HepG2 (cell line): ENCODE data around the gene ETS2. TPM values are rescaled to one million over a fixed set of nuclear protein-coding genes. Genes with fewer than 3 reads are reported as not detected.

Experiments
- ATRX ChIP-seq: sonication (generic); formaldehyde crosslinking; IDR thresholded peaks from 2 replicates; pipeline ENCODE4 v1.4.0; 2020; ENCODE audit warnings: missing genetic modification reagents, borderline replicate concordance
- BRF2 ChIP-seq: sonication (generic); formaldehyde crosslinking; IDR thresholded peaks from 2 replicates; pipeline ENCODE4 v1.8.1; 2022; ENCODE audit warnings: mild to moderate bottlenecking, missing genetic modification reagents
- DMAP1 ChIP-seq: IDR thresholded peaks from 2 replicates; pipeline ENCODE4 v1.6.1; 2016
- NFE2 ChIP-seq: sonication (generic); formaldehyde crosslinking; IDR thresholded peaks from 2 replicates; pipeline ENCODE4 v1.4.0; 2020; ENCODE audit warnings: missing genetic modification reagents
- NFIB ChIP-seq: sonication (generic); formaldehyde crosslinking; IDR thresholded peaks from 2 replicates; pipeline ENCODE4 v1.9.0; 2021; ENCODE audit warnings: missing genetic modification reagents, mild to moderate bottlenecking, borderline replicate concordance
- REL ChIP-seq: sonication (generic); formaldehyde crosslinking; conservative IDR thresholded peaks from 2 replicates; pipeline ENCODE4 v1.8.0; 2022; ENCODE audit warnings: mild to moderate bottlenecking, missing genetic modification reagents, moderate library complexity
- SRY ChIP-seq: sonication (generic); formaldehyde crosslinking; IDR thresholded peaks from 2 replicates; pipeline ENCODE4 v1.8.0; 2022; ENCODE audit warnings: mild to moderate bottlenecking, missing genetic modification reagents
- UBTF ChIP-seq: sonication (generic); formaldehyde crosslinking; IDR thresholded peaks from 2 replicates; pipeline ENCODE4 v1.4.0; 2020; ENCODE audit warnings: mild to moderate bottlenecking, missing genetic modification reagents
- ZBTB3 ChIP-seq: sonication (generic); formaldehyde crosslinking; IDR thresholded peaks from 2 replicates; pipeline ENCODE4 v1.4.0; 2020; ENCODE audit warnings: low read depth, mild to moderate bottlenecking, moderate library complexity, missing genetic modification reagents, borderline replicate concordance
- ZC3H13 ChIP-seq: sonication (generic); formaldehyde crosslinking; IDR thresholded peaks from 2 replicates; pipeline ENCODE4 v1.8.1; 2023; ENCODE audit warnings: mild to moderate bottlenecking, missing genetic modification reagents, moderate library complexity
- ZNF12 ChIP-seq: sonication (generic); formaldehyde crosslinking; IDR thresholded peaks from 2 replicates; pipeline ENCODE4 v1.5.0; 2020; ENCODE audit warnings: missing genetic modification reagents
- polyA plus RNA-seq, 8 experiments: library from polyadenylated mRNA; depleted of rRNA in 3 of 8; stranded (reverse) in 7 of 8; unstranded in 1 of 8; fragments of >200 nt; fragmentation: Illumina TruSeq in 4 of 8; extraction: Trizol in 4 of 8; gene quantifications; 2 replicates each; pipeline versions ENCODE4 v1.2.1 to v1.2.3, GENCODE V29; 2011 to 2016; ENCODE audit warnings: low read depth in 4 of 8, missing spikeins in 1 of 8, mixed read lengths in 1 of 8; ENCODE audit not compliant: insufficient read depth in 1 of 8
- total RNA-seq, 5 experiments: library from RNA; depleted of rRNA; stranded (reverse); fragments of >200 nt; fragmentation: Illumina TruSeq; extraction: Trizol; gene quantifications; 2 replicates each; pipeline ENCODE4 v1.2.3, GENCODE V29; 2016; ENCODE audit warnings: low read depth in 1 of 5
- TF ChIP-seq, protein P1 (sequence below): fragments of 450-650 bp; IDR thresholded peaks from 2 replicates; pipeline ENCODE4 v1.6.1; 2016
- TF ChIP-seq, protein P2 (sequence below): sonication (generic); formaldehyde crosslinking; IDR thresholded peaks from 2 replicates; pipeline ENCODE4 v1.4.0; 2020; ENCODE audit warnings: missing genetic modification reagents
- TF ChIP-seq, protein P3 (sequence below): sonication (generic); formaldehyde crosslinking; IDR thresholded peaks from 2 replicates; pipeline ENCODE4 v1.4.0; 2020; ENCODE audit warnings: missing genetic modification reagents, borderline replicate concordance

The ETS2 gene
- total and polyA plus RNA-seq, 2 of the 13 experiments (the other 11 are each of a cell fraction or from before 2014, with no cell fraction given) = 24.6 to 64.4 TPM

DNA sequence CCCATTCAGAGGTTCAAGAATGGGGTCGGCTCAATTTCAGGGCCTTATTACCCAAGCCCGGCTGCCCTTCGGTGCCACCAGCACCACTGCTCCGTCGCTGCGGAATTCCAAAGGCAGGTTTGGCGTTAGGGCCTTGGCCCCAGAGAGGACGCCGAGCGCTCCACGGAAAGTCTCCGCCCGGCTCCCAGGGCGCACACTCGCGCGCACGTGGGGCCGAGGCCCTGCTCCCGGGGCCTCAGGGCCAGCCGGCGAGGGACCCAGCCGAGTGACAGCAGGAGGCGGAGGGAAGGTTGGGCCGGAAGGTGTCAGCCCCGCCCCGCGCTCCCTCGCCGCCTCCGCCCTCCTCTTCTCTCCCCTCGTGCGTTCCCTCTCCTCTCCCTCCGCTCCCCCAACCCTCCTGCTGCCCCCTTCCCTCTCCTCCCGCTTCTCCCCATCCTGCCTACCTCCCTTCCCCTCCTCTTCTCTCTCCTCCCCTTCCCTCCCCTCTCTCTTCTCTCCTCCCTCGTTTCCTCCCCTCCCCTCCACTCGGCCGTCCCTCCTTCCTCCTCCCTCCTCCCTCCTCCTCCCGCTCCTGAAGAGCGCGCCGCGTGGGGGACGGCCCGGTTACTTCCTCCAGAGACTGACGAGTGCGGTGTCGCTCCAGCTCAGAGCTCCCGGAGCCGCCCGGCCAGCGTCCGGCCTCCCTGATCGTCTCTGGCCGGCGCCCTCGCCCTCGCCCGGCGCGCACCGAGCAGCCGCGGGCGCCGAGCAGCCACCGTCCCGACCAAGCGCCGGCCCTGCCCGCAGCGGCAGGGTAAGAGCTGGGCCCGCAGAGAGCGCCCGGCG is at the start of gene ETS2 (continued):
- TF ChIP-seq UBTF (CRISPR knock-in tag) (peak; percentile 76), NFE2 (CRISPR knock-in tag) (no peak), ZNF12 (CRISPR knock-in tag) (no peak), SRY (CRISPR knock-in tag) (0 out of 2 replicates have a peak, but pooled peaks have one; percentile 41), DMAP1 (0 out of 2 replicates have a peak, but pooled peaks have one; percentile 41), ZBTB3 (no peak), REL (CRISPR knock-in tag) (peak; percentile 86), ZC3H13 (CRISPR knock-in tag) (peak; percentile 92), ATRX (CRISPR knock-in tag) (no peak), BRF2 (CRISPR knock-in tag) (peak; percentile 55; the same call in 1 of the 2 replicates), NFIB (CRISPR knock-in tag) (no peak)
- TF ChIP-seq, protein P1, sequence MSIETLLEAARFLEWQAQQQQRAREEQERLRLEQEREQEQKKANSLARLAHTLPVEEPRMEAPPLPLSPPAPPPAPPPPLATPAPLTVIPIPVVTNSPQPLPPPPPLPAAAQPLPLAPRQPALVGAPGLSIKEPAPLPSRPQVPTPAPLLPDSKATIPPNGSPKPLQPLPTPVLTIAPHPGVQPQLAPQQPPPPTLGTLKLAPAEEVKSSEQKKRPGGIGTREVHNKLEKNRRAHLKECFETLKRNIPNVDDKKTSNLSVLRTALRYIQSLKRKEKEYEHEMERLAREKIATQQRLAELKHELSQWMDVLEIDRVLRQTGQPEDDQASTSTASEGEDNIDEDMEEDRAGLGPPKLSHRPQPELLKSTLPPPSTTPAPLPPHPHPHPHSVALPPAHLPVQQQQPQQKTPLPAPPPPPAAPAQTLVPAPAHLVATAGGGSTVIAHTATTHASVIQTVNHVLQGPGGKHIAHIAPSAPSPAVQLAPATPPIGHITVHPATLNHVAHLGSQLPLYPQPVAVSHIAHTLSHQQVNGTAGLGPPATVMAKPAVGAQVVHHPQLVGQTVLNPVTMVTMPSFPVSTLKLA = peak; percentile 63
- TF ChIP-seq, protein P2, sequence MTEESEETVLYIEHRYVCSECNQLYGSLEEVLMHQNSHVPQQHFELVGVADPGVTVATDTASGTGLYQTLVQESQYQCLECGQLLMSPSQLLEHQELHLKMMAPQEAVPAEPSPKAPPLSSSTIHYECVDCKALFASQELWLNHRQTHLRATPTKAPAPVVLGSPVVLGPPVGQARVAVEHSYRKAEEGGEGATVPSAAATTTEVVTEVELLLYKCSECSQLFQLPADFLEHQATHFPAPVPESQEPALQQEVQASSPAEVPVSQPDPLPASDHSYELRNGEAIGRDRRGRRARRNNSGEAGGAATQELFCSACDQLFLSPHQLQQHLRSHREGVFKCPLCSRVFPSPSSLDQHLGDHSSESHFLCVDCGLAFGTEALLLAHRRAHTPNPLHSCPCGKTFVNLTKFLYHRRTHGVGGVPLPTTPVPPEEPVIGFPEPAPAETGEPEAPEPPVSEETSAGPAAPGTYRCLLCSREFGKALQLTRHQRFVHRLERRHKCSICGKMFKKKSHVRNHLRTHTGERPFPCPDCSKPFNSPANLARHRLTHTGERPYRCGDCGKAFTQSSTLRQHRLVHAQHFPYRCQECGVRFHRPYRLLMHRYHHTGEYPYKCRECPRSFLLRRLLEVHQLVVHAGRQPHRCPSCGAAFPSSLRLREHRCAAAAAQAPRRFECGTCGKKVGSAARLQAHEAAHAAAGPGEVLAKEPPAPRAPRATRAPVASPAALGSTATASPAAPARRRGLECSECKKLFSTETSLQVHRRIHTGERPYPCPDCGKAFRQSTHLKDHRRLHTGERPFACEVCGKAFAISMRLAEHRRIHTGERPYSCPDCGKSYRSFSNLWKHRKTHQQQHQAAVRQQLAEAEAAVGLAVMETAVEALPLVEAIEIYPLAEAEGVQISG (CRISPR knock-in tag) = peak; percentile 69
- TF ChIP-seq, protein P3, sequence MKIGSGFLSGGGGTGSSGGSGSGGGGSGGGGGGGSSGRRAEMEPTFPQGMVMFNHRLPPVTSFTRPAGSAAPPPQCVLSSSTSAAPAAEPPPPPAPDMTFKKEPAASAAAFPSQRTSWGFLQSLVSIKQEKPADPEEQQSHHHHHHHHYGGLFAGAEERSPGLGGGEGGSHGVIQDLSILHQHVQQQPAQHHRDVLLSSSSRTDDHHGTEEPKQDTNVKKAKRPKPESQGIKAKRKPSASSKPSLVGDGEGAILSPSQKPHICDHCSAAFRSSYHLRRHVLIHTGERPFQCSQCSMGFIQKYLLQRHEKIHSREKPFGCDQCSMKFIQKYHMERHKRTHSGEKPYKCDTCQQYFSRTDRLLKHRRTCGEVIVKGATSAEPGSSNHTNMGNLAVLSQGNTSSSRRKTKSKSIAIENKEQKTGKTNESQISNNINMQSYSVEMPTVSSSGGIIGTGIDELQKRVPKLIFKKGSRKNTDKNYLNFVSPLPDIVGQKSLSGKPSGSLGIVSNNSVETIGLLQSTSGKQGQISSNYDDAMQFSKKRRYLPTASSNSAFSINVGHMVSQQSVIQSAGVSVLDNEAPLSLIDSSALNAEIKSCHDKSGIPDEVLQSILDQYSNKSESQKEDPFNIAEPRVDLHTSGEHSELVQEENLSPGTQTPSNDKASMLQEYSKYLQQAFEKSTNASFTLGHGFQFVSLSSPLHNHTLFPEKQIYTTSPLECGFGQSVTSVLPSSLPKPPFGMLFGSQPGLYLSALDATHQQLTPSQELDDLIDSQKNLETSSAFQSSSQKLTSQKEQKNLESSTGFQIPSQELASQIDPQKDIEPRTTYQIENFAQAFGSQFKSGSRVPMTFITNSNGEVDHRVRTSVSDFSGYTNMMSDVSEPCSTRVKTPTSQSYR = peak; percentile 8
